Body of pancreas (tissue), 4 donors: ENCODE measurements around the gene OR8D1. TPM values are rescaled to one million over a fixed set of nuclear protein-coding genes. Genes with fewer than 3 reads are reported as not detected.

ENCODE experiments used
- ATAC-seq: fragments of 150-250 bp; one replicate; pipeline ENCODE4 v1.9.1; 2016
- DNase-seq, 4 donors: peaks; one replicate each; pipeline ENCODE4 v3.0.0-alpha.2; 2019
- H3K27ac ChIP-seq, 4 donors: fragments of 200-600 bp; sonication (generic); 1 replicate in 3 of 4; 2 replicates in 1 of 4; pipeline versions ENCODE4 v1.5.1 to v1.6.1; 2016 to 2019; ENCODE audit warnings: mild to moderate bottlenecking in 1 of 4, mixed read lengths in 1 of 4, moderate library complexity in 1 of 4
- H3K27me3 ChIP-seq, 2 donors: fragments of 200-600 bp; sonication (generic); one replicate each; pipeline ENCODE4 v1.6.0; 2016; ENCODE audit warnings: mild to moderate bottlenecking in 1 of 2
- H3K36me3 ChIP-seq, 2 donors: fragments of 200-600 bp; sonication (generic); replicated peaks in 1 of 2; 2 replicates each; pipeline ENCODE4 v1.5.1; 2016; ENCODE audit warnings: low read depth in 2 of 2; ENCODE audit not compliant: insufficient read depth in 1 of 2
- H3K4me1 ChIP-seq: fragments of 200-600 bp; sonication (generic); one replicate; pipeline ENCODE4 v1.6.0; 2016
- H3K4me3 ChIP-seq, 2 donors: fragments of 200-600 bp; sonication (generic); 1 replicate in 1 of 2; 2 replicates in 1 of 2; pipeline ENCODE4 v1.5.1; 2016 to 2019
- H3K9me3 ChIP-seq, 3 donors: fragments of 200-600 bp; sonication (generic); 1 replicate in 2 of 3; 2 replicates in 1 of 3; pipeline ENCODE4 v1.5.1; 2016
- CTCF ChIP-seq, 7 experiments: fragments of 450-650 bp in 4 of 7; fragments of 200-600 bp in 3 of 7; sonication (generic) in 3 of 7; IDR thresholded peaks; one replicate each; pipeline ENCODE4 v1.5.1; 2016 to 2019; ENCODE audit warnings: antibody characterized with exemption in 7 of 7
- POLR2A ChIP-seq, 3 donors: fragments of 450-650 bp; IDR thresholded peaks; one replicate each; pipeline ENCODE4 v1.6.1; 2016; ENCODE audit warnings: antibody characterized with exemption in 3 of 3, mild to moderate bottlenecking in 2 of 3
- WGBS, 2 donors: methylation state at CpG; one replicate each; pipeline ENCODE4 v1.1.5; 2017; 5-methylcytosine and 5-hydroxymethylcytosine counted together
- intact Hi-C: fragments of 100-400 bp; cut with DNase I; formaldehyde crosslinking; loops from one replicate; pipeline ENCODE4 v1.15.1; 2023
- total RNA-seq, 2 donors: library from RNA; depleted of rRNA; stranded (reverse); fragments of >200 nt; gene quantifications; one replicate each; pipeline ENCODE4 v1.1.0, GENCODE V29; 2016

Gene OR8D1
- total RNA-seq, 2 donors from 2014 or later = not detected

DNA sequence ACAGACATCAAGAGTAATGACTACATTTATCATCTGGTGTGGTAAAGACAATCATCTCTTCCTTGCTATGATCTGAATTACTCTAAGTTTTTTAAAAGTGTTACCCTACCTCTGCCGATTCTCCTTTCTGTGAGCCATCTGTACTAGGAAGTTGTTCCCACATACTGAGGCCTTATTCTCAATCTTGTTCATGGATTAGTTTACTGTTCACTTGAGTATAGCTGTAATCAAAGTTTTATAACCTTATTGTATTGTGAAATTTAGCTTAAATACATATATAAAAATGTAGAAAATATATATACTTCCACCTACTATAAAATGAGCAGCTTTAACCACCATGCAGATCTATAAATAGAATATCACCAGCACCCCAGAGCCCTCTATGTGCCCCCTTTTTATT lies 8.6 kb upstream of the OR8D1 start:
- intact Hi-C loops = loop anchor here (10.0 kb wide), 1 partner anchor 258 kb away; no protein-coding TSS in a partner anchor
- Histone ChIP-seq H3K27ac (no peak overlapping the region), H3K4me3 (no peak overlapping the region), H3K9me3 (no peaks in the 10 kb centered on the region), H3K4me1 (no peaks in the 10 kb centered on the region), H3K36me3 (no peaks in the 10 kb centered on the region), H3K27me3 (no peaks in the 10 kb centered on the region)
- DNase-seq (no peak), ATAC-seq (no peak)
- WGBS, 2 donors = 83 to 86% methylated on average over 1 of the region's 1 CpG
- TF ChIP-seq POLR2A (IDR thresholded peaks at IDR 0.05) (no peak), CTCF (IDR thresholded peaks at IDR 0.05) (no peak)

GRCh38 chr11:124320097-124320496 lies 6.3 kb upstream of the OR8D1 start, which contains the start of gene OR8D2:
Gene OR8D2 (minus strand): TSS chr11:124320197. CDS start chr11:124320197, 0 bp downstream.
- H3K9me3 ChIP-seq = no peaks in the 10 kb centered on the region

DNA sequence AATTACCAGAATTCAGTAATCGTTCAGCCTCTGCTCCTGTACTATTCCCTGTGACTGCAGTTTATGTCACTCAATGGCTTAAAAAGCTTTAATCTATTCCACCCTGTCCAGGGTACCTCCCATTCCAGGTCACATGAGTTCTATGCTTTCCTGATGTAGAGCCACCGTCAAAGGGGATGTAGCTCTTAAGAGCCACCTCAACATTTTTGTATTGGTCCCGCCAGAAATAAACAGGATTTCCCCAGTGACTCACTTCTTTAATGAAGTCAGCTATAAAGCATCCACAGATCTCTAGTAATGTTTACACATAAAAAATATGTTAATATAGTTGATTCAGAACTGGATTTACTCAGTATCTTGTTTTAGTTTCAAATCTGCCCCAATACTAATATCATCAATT lies 1.3 kb upstream of the OR8D1 start:
- H3K4me1 ChIP-seq = peaks cover 16% of the 10 kb centered on the region
- 55 to 62% methylated on average over 3 of the region's 3 CpGs for WGBS, 2 donors
- no peaks in the 10 kb centered on the region for H3K9me3 ChIP-seq
- TF ChIP-seq CTCF (IDR thresholded peaks at IDR 0.05) (no peak), POLR2A (IDR thresholded peaks at IDR 0.05) (no peak)
- no peaks in the 10 kb centered on the region for H3K36me3 ChIP-seq
- DNase-seq = no peak
- no peaks in the 10 kb centered on the region for H3K27me3 ChIP-seq
- ATAC-seq = no peak
- H3K27ac ChIP-seq = no peak overlapping the region
- H3K4me3 ChIP-seq = no peak overlapping the region
- intact Hi-C loops = no loop called here

More at GRCh38 chr11:124320097-124320496, 6.3 kb upstream of the OR8D1 start, which contains the start of gene OR8D2:
- 65% methylated on average over 1 of the region's 1 CpG for WGBS, 2 donors
- TF ChIP-seq CTCF (IDR thresholded peaks at IDR 0.05) (no peak), POLR2A (IDR thresholded peaks at IDR 0.05) (no peak)
- Histone ChIP-seq H3K27ac (no peak within 1 kb of the TSS), H3K4me3 (no peak within 1 kb of the TSS), H3K36me3 (no peaks in the 10 kb centered on the region), H3K4me1 (no peaks in the 10 kb centered on the region), H3K27me3 (no peaks in the 10 kb centered on the region)
- ATAC-seq (no peak), DNase-seq (no peak)
- intact Hi-C loops = loop anchor here (10.0 kb wide), 1 partner anchor 255 kb away; no protein-coding TSS in a partner anchor

- 93% methylated on average over 4 of the region's 4 CpGs for WGBS, 2 donors
- no peak for TF ChIP-seq CTCF (IDR thresholded peaks at IDR 0.05)
- no peak for TF ChIP-seq POLR2A (IDR thresholded peaks at IDR 0.05)
- H3K4me1 ChIP-seq = peaks cover 16% of the 10 kb centered on the region
- no peaks in the 10 kb centered on the region for H3K9me3 ChIP-seq
- H3K4me3 ChIP-seq = no peak overlapping the region
- intact Hi-C loops = no loop called here
- ATAC-seq = no peak
- no peak overlapping the region for H3K27ac ChIP-seq
- no peak for DNase-seq
- H3K27me3 ChIP-seq = no peaks in the 10 kb centered on the region
- H3K36me3 ChIP-seq = no peaks in the 10 kb centered on the region
Measured at GRCh38 chr11:124313131-124313530, 618 bp downstream of the OR8D1 start.

DNA sequence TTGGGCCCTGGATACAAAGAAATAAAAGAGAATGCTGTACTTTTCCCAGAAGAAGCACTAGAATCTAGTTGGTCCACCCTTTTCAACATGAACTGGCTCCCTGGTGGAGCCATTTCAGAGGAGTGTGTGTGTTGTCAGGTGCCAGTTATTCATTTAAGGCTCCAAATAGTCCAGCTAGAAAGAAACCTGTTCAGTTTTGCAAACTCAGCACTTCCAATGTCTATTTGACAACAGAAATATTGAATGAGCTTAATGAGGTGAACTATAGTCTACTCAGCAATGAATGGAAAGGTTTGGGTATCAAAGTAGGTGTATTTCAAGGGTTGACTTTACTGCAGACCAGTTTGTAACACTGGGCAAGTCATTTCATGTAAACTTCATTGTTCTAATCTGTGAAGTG lies 2.1 kb downstream of the OR8D1 start:
- peak overlapping the region in 2 of 4 donors; percentile 18 to 23 for H3K27ac ChIP-seq
- H3K9me3 ChIP-seq = no peaks in the 10 kb centered on the region
- no peaks in the 10 kb centered on the region for H3K36me3 ChIP-seq
- no peaks in the 10 kb centered on the region for H3K27me3 ChIP-seq
- no peak overlapping the region for H3K4me3 ChIP-seq
- peaks cover 16% of the 10 kb centered on the region for H3K4me1 ChIP-seq
- ATAC-seq (no peak), DNase-seq (no peak)
- intact Hi-C loops = no loop called here
- TF ChIP-seq POLR2A (IDR thresholded peaks at IDR 0.05) (no peak), CTCF (IDR thresholded peaks at IDR 0.05) (no peak)
